HEK293T (cell line): ENCODE measurements around the gene WASF2.

Source experiments
- CTCF ChIA-PET: fragments of 350-600 bp; formaldehyde crosslinking; extraction: SDS; loops from one replicate; lab custom pipeline; 2021; ENCODE audit warnings: antibody characterized with exemption, inconsistent platforms; lab: Yijun Ruan, JAX
- POLR2A ChIA-PET: fragments of 350-600 bp; formaldehyde crosslinking; extraction: SDS; loops from one replicate; lab custom pipeline; 2020; ENCODE audit warnings: antibody characterized with exemption, inconsistent platforms; lab: Yijun Ruan, JAX
- DNase-seq: peaks from one replicate; pipeline ENCODE4 v3.0.0; 2012; ENCODE audit warnings: mixed read lengths; ENCODE audit errors: extremely low spot score
- ARNT ChIP-seq: fragments of 450-650 bp; IDR thresholded peaks from 2 replicates; pipeline ENCODE4 v1.6.1; 2017; ENCODE audit warnings: mild to moderate bottlenecking
- BHLHE40 ChIP-seq: fragments of 450-650 bp; IDR thresholded peaks from 2 replicates; pipeline ENCODE4 v1.6.1; 2016; ENCODE audit warnings: mild to moderate bottlenecking, moderate library complexity, borderline replicate concordance
- CTBP1 ChIP-seq: fragments of 450-650 bp; IDR thresholded peaks from 2 replicates; pipeline ENCODE4 v1.6.1; 2016; ENCODE audit warnings: borderline replicate concordance
- ELF4 ChIP-seq: fragments of 450-650 bp; IDR thresholded peaks from 2 replicates; pipeline ENCODE4 v1.6.1; 2017; ENCODE audit warnings: antibody characterized with exemption
- FOXA1 ChIP-seq: fragments of 450-650 bp; IDR thresholded peaks from 2 replicates; pipeline ENCODE4 v1.6.1; 2016; ENCODE audit warnings: mild to moderate bottlenecking
- FOXK2 ChIP-seq: fragments of 450-650 bp; IDR thresholded peaks from 2 replicates; pipeline ENCODE4 v1.6.1; 2016; ENCODE audit warnings: mild to moderate bottlenecking
- FOXM1 ChIP-seq: fragments of 450-650 bp; IDR thresholded peaks from 2 replicates; pipeline ENCODE4 v1.6.1; 2017; ENCODE audit warnings: mild to moderate bottlenecking, borderline replicate concordance
- HDGF ChIP-seq: fragments of 450-650 bp; IDR thresholded peaks from 2 replicates; pipeline ENCODE4 v1.6.1; 2017; ENCODE audit warnings: antibody characterized with exemption, borderline replicate concordance
- L3MBTL2 ChIP-seq: fragments of 450-650 bp; conservative IDR thresholded peaks from 2 replicates; pipeline ENCODE4 v1.6.1; 2016; ENCODE audit warnings: mild to moderate bottlenecking
- LEF1 ChIP-seq: fragments of 450-650 bp; IDR thresholded peaks from 2 replicates; pipeline ENCODE4 v1.6.1; 2017; ENCODE audit warnings: mild to moderate bottlenecking, borderline replicate concordance
- NFRKB ChIP-seq: fragments of 450-650 bp; IDR thresholded peaks from 2 replicates; pipeline ENCODE4 v1.6.1; 2016; ENCODE audit warnings: mild to moderate bottlenecking, moderate library complexity
- PKNOX1 ChIP-seq: fragments of 450-650 bp; IDR thresholded peaks from 2 replicates; pipeline ENCODE4 v1.6.1; 2016
- SP1 ChIP-seq: fragments of 450-650 bp; IDR thresholded peaks from 2 replicates; pipeline ENCODE4 v1.6.1; 2017
- SUZ12 ChIP-seq: fragments of 450-650 bp; IDR thresholded peaks from 2 replicates; pipeline ENCODE4 v1.6.1; 2016; ENCODE audit warnings: mild to moderate bottlenecking
- TARDBP ChIP-seq: fragments of 450-650 bp; IDR thresholded peaks from 2 replicates; pipeline ENCODE4 v1.6.1; 2016
- ZNF384 ChIP-seq: fragments of 450-650 bp; IDR thresholded peaks from 2 replicates; pipeline ENCODE4 v1.6.1; 2016

WASF2 gene

GRCh38 chr1:27522432-27523336 lies 32.7 kb upstream of the WASF2 start:
- POLR2A ChIA-PET = interaction anchor here (1.0 kb wide), 1 partner anchor 14 kb away, joined by 3 read pairs; no protein-coding TSS in a partner anchor
- DNase-seq = no peak

GRCh38 chr1:27521861-27522431 lies 32.0 kb upstream of the WASF2 start:
- no peak for DNase-seq
- ChIA-PET CTCF (no interaction called here), POLR2A (no interaction called here)
- no peak for TF ChIP-seq BHLHE40
- no peak for TF ChIP-seq FOXM1
- no peak for TF ChIP-seq L3MBTL2
- TF ChIP-seq PKNOX1 = no peak
- TF ChIP-seq NFRKB = no peak
- TF ChIP-seq FOXK2 = no peak
- TF ChIP-seq ARNT = no peak
- TF ChIP-seq ZNF384 = no peak
- TF ChIP-seq HDGF = no peak
- no peak for TF ChIP-seq CTBP1
- no peak for TF ChIP-seq SP1
- no peak for TF ChIP-seq LEF1
- TF ChIP-seq FOXA1 = no peak
- no peak for TF ChIP-seq ELF4
- TF ChIP-seq TARDBP = no peak
- TF ChIP-seq SUZ12 = no peak

More at GRCh38 chr1:27522432-27523336, 32.7 kb upstream of the WASF2 start:
- TF ChIP-seq L3MBTL2 (no peak), ZNF384 (no peak), LEF1 (no peak), HDGF (no peak), ARNT (no peak), FOXK2 (no peak), TARDBP (no peak), FOXA1 (no peak), PKNOX1 (no peak), SP1 (no peak), FOXM1 (no peak), SUZ12 (no peak), BHLHE40 (no peak), NFRKB (no peak)
- CTCF ChIA-PET = no interaction called here

GRCh38 chr1:27521336-27521831 lies 31.4 kb upstream of the WASF2 start:
- ChIA-PET POLR2A (no interaction called here), CTCF (no interaction called here)
- no peak for DNase-seq

GRCh38 chr1:27520651-27521050 lies 30.7 kb upstream of the WASF2 start:
- TF ChIP-seq BHLHE40 = no peak
- no peak for TF ChIP-seq NFRKB
- TF ChIP-seq FOXA1 = no peak
- no peak for TF ChIP-seq PKNOX1
- no peak for TF ChIP-seq FOXM1
- TF ChIP-seq LEF1 = no peak
- TF ChIP-seq FOXK2 = no peak
- no peak for TF ChIP-seq HDGF
- TF ChIP-seq SUZ12 = no peak
- no peak for TF ChIP-seq ZNF384
- TF ChIP-seq CTBP1 = no peak
- ChIA-PET CTCF (no interaction called here), POLR2A (no interaction called here)
- DNase-seq = no peak

More at GRCh38 chr1:27521336-27521831, 31.4 kb upstream of the WASF2 start:
- TF ChIP-seq FOXM1 = no peak
- no peak for TF ChIP-seq SUZ12
- TF ChIP-seq BHLHE40 = no peak
- no peak for TF ChIP-seq PKNOX1
- no peak for TF ChIP-seq TARDBP
